ENCODE results near the gene TMEM161A. TPM values are rescaled to one million over a fixed set of nuclear protein-coding genes. Genes with fewer than 3 reads are reported as not detected.

Gene TMEM161A
- total and polyA plus RNA-seq, 2 of the 13 experiments (the other 11 are each of a cell fraction or from before 2014, with no cell fraction given) = 25.9 to 31.4 TPM

DNA sequence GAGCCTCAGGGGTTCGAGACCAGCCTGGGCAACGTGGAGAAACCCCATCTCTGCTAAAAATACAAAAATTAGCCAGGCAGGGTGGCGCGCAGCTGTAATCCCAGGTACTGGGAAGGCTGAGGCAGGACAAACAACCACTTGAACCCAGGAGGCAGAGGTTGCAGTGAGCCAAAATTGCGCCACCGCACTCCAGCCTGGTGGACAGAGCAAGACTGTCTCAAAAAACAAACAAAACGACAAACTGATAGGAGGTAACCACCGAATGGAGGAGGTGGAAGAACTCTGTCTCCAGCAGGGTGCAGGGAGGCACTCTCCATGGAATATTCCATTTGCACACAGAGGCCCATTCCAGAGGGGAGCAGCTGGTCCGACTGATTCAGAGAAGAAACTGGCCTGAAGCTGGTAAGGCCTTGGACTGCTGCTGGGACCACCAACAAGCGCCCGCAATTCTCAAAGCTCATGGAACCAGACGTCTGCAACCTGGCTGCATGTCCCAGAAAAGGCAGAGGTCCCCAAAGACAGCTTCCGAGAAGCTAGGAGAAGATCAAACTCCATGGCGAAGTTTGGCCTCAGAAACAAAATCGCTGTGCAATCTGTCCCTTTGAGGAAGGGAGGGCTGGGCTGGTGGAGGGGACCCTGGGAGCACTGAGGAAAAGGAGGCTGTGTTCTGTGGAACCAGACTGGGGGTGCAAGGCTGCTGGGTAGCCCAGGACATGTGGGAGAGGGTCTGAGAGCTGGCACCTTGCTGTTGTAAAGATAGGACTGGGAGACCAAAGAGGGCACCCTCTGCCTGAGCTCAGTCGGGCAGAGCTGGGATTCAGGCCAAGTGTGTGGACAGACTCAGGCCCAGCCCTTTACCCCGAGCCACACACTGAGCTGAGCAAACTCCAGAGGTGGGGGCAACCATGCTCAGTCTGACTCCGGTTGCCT is 39.3 kb downstream of the TMEM161A start (continued):
- TF ChIP-seq, protein P1, sequence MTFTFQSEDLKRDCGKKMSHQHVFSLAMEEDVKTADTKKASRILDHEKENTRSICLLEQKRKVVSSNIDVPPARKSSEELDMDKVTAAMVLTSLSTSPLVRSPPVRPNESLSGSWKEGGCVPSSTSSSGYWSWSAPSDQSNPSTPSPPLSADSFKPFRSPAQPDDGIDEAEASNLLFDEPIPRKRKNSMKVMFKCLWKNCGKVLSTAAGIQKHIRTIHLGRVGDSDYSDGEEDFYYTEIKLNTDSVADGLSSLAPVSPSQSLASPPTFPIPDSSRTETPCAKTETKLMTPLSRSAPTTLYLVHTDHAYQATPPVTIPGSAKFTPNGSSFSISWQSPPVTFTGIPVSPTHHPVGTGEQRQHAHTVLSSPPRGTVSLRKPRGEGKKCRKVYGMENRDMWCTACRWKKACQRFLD (CRISPR knock-in tag; IDR thresholded peaks at IDR 0.05; ENCODE audit: borderline replicate concordance) = no peak
- no peak for TF ChIP-seq NKX3-1 (CRISPR knock-in tag; IDR thresholded peaks at IDR 0.05)
- TF ChIP-seq, protein P2, sequence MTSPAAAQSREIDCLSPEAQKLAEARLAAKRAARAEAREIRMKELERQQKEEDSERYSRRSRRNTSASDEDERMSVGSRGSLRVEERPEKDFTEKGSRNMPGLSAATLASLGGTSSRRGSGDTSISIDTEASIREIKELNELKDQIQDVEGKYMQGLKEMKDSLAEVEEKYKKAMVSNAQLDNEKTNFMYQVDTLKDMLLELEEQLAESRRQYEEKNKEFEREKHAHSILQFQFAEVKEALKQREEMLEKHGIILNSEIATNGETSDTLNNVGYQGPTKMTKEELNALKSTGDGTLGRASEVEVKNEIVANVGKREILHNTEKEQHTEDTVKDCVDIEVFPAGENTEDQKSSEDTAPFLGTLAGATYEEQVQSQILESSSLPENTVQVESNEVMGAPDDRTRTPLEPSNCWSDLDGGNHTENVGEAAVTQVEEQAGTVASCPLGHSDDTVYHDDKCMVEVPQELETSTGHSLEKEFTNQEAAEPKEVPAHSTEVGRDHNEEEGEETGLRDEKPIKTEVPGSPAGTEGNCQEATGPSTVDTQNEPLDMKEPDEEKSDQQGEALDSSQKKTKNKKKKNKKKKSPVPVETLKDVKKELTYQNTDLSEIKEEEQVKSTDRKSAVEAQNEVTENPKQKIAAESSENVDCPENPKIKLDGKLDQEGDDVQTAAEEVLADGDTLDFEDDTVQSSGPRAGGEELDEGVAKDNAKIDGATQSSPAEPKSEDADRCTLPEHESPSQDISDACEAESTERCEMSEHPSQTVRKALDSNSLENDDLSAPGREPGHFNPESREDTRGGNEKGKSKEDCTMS (CRISPR knock-in tag; conservative IDR thresholded peaks at IDR 0.05) = no peak
- no peak for TF ChIP-seq SOX6 (IDR thresholded peaks at IDR 0.05)
- TF ChIP-seq SOX6 (CRISPR knock-in tag; IDR thresholded peaks at IDR 0.05) = peak; percentile 77
- peak; percentile 40; the same call in 1 of the 2 replicates for TF ChIP-seq KMT2A (CRISPR knock-in tag; IDR thresholded peaks at IDR 0.05)
- TF ChIP-seq MATR3 (CRISPR knock-in tag; IDR thresholded peaks at IDR 0.05) = no peak
- TF ChIP-seq FOXA3 (CRISPR knock-in tag; IDR thresholded peaks at IDR 0.05) = peak; percentile 70; the same call in 1 of the 2 replicates
- TF ChIP-seq RFX5 (IDR thresholded peaks at IDR 0.05; ENCODE audit: low read depth, low read length) = no peak
- TF ChIP-seq SPEN (CRISPR knock-in tag; IDR thresholded peaks at IDR 0.05; ENCODE audit: low read depth) = peak; percentile 66
- TF ChIP-seq, protein P3, sequence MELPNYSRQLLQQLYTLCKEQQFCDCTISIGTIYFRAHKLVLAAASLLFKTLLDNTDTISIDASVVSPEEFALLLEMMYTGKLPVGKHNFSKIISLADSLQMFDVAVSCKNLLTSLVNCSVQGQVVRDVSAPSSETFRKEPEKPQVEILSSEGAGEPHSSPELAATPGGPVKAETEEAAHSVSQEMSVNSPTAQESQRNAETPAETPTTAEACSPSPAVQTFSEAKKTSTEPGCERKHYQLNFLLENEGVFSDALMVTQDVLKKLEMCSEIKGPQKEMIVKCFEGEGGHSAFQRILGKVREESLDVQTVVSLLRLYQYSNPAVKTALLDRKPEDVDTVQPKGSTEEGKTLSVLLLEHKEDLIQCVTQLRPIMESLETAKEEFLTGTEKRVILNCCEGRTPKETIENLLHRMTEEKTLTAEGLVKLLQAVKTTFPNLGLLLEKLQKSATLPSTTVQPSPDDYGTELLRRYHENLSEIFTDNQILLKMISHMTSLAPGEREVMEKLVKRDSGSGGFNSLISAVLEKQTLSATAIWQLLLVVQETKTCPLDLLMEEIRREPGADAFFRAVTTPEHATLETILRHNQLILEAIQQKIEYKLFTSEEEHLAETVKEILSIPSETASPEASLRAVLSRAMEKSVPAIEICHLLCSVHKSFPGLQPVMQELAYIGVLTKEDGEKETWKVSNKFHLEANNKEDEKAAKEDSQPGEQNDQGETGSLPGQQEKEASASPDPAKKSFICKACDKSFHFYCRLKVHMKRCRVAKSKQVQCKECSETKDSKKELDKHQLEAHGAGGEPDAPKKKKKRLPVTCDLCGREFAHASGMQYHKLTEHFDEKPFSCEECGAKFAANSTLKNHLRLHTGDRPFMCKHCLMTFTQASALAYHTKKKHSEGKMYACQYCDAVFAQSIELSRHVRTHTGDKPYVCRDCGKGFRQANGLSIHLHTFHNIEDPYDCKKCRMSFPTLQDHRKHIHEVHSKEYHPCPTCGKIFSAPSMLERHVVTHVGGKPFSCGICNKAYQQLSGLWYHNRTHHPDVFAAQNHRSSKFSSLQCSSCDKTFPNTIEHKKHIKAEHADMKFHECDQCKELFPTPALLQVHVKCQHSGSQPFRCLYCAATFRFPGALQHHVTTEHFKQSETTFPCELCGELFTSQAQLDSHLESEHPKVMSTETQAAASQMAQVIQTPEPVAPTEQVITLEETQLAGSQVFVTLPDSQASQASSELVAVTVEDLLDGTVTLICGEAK (IDR thresholded peaks at IDR 0.05) = no peak
- TF ChIP-seq, protein P3 (CRISPR knock-in tag; IDR thresholded peaks at IDR 0.05) = no peak
- TF ChIP-seq, protein P4, sequence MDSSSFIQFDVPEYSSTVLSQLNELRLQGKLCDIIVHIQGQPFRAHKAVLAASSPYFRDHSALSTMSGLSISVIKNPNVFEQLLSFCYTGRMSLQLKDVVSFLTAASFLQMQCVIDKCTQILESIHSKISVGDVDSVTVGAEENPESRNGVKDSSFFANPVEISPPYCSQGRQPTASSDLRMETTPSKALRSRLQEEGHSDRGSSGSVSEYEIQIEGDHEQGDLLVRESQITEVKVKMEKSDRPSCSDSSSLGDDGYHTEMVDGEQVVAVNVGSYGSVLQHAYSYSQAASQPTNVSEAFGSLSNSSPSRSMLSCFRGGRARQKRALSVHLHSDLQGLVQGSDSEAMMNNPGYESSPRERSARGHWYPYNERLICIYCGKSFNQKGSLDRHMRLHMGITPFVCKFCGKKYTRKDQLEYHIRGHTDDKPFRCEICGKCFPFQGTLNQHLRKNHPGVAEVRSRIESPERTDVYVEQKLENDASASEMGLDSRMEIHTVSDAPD (CRISPR knock-in tag; IDR thresholded peaks at IDR 0.05) = peak; percentile 85
- TF ChIP-seq KLF6 (CRISPR knock-in tag; IDR thresholded peaks at IDR 0.05) = 0 out of 2 replicates have a peak, but pooled peaks have one; percentile 65
- TF ChIP-seq NFRKB (IDR thresholded peaks at IDR 0.05) = no peak
- peak; percentile 59 for TF ChIP-seq IRF2 (CRISPR knock-in tag; IDR thresholded peaks at IDR 0.05)
